Sciatic nerve (tissue), 2 donors: ENCODE results near the gene BICRAL. TPM values are rescaled to one million over a fixed set of nuclear protein-coding genes. Genes with fewer than 3 reads are reported as not detected.
"Not testable (repeated sequence)": the region's sequence is repeated elsewhere in the genome, so short reads cannot be mapped to it uniquely, and the experiment has no call there.

Experiments used
- ATAC-seq: fragments of 200-7000 bp; cut with Tn5 transposase; one replicate; pipeline ENCODE4 v1.9.1; 2020; ENCODE audit warnings: mild to moderate bottlenecking, moderate library complexity
- DNase-seq: peaks from one replicate; pipeline ENCODE4 v3.0.0-alpha.2; 2020; ENCODE audit warnings: low spot score
- intact Hi-C: fragments of 100-400 bp; cut with DNase I; formaldehyde crosslinking; loops from one replicate; pipeline ENCODE4 v1.14.2; 2022
- total RNA-seq: library from RNA; stranded (reverse); fragmentation: NEBNext Ultra II Directional; extraction: Animal tissue kit (Norgen Biotek cat#: 25700); gene quantifications from one replicate; pipeline ENCODE4 v1.2.1, GENCODE V29; 2021
- donor health status: DM: no; HTN: no; CAD: no.
- donor health status: DM: no; HTN: no; CAD: no.

BICRAL gene
- total RNA-seq, 1 donor from 2014 or later, result 27.7 TPM

GRCh38 chr6:42877695-42878094 lies 95.8 kb downstream of the BICRAL start:
- no peak for DNase-seq
- intact Hi-C loops, result loop anchor here (10.0 kb wide), 2 partner anchors 133 to 213 kb away; partner anchors contain the start of gene TBCC
- no peak for ATAC-seq

GRCh38 chr6:42879372-42880239 lies 97.8 kb downstream of the BICRAL start, which contains the start of gene RPL7L1:
TSS of gene RPL7L1 (plus strand) at chr6:42879616. CDS start at chr6:42879911, 295 bp downstream.
- DNase-seq, result peak; percentile 87
- peak; percentile 99 for ATAC-seq
- intact Hi-C loops, result loop anchor here (10.0 kb wide), 2 partner anchors 135 to 215 kb away; partner anchors contain the start of gene TBCC

GRCh38 chr6:42880240-42880817 lies 98.5 kb downstream of the BICRAL start:
- intact Hi-C loops, result not testable (repeated sequence)

GRCh38 chr6:42880871-42881270 lies 99.0 kb downstream of the BICRAL start:
- intact Hi-C loops, DNase-seq, ATAC-seq: not testable (repeated sequence)

More at GRCh38 chr6:42880240-42880817, 98.5 kb downstream of the BICRAL start:
- not testable (repeated sequence) for DNase-seq, ATAC-seq

GRCh38 chr6:42885702-42886101 lies 103.8 kb downstream of the BICRAL start:
- ATAC-seq, result no peak
- intact Hi-C loops, result no loop called here
- no peak for DNase-seq

GRCh38 chr6:42888201-42888600 lies 106.3 kb downstream of the BICRAL start:
- ATAC-seq, intact Hi-C loops, DNase-seq: not testable (repeated sequence)

GRCh38 chr6:42889815-42890214 lies 108.0 kb downstream of the BICRAL start:
- intact Hi-C loops, result no loop called here
- DNase-seq, result no peak
- ATAC-seq, result no peak

- intact Hi-C loops, result no loop called here
- DNase-seq (peak; percentile 93), ATAC-seq (peak; percentile 99)
Measured at GRCh38 chr6:42890311-42891198, 108.7 kb downstream of the BICRAL start.

- ATAC-seq, result no peak
- intact Hi-C loops, result no loop called here
- no peak for DNase-seq
Measured at GRCh38 chr6:42891199-42891722, 109.4 kb downstream of the BICRAL start.

- ATAC-seq, DNase-seq, intact Hi-C loops: not testable (repeated sequence)
Measured at GRCh38 chr6:42894041-42894828, 112.4 kb downstream of the BICRAL start.

- intact Hi-C loops, result no loop called here
- DNase-seq (no peak), ATAC-seq (no peak)
Measured at GRCh38 chr6:42896178-42896719, 114.4 kb downstream of the BICRAL start.

- DNase-seq, result peak; percentile 78
- ATAC-seq, result no peak
- intact Hi-C loops, result no loop called here
Measured at GRCh38 chr6:42898891-42899361, 117.1 kb downstream of the BICRAL start.

GRCh38 chr6:42899871-42900270 lies 118.0 kb downstream of the BICRAL start:
- intact Hi-C loops, result loop anchor here (5.0 kb wide), 1 partner anchor 242 kb away; no protein-coding TSS in a partner anchor
- ATAC-seq (no peak), DNase-seq (no peak)

GRCh38 chr6:42901538-42901957 lies 119.7 kb downstream of the BICRAL start:
- intact Hi-C loops, result loop anchor here (5.0 kb wide), 1 partner anchor 241 kb away; no protein-coding TSS in a partner anchor
- ATAC-seq, result peak; percentile 95
- peak; percentile 79 for DNase-seq

- intact Hi-C loops, result loop anchor here (5.0 kb wide), 1 partner anchor 240 kb away; no protein-coding TSS in a partner anchor
- not testable (repeated sequence) for ATAC-seq, DNase-seq
Measured at GRCh38 chr6:42902429-42903263, 120.8 kb downstream of the BICRAL start.

- no peak for DNase-seq
- ATAC-seq, result no peak
- intact Hi-C loops, result loop anchor here (5.0 kb wide), 1 partner anchor 238 kb away; no protein-coding TSS in a partner anchor
Measured at GRCh38 chr6:42904467-42904866, 122.6 kb downstream of the BICRAL start.
